Measurements from ENCODE around the gene SOX21. TPM values are rescaled to one million over a fixed set of nuclear protein-coding genes. Genes with fewer than 3 reads are reported as not detected.

The SOX21 gene
- total and polyA plus RNA-seq, 2 experiments from 2014 or later: 1.7 to 3.5 TPM

- Mint-ChIP-seq H3K27me3 (ENCODE audit: insufficient read depth, low read depth, poor library complexity) (peaks cover 69% of the 10 kb centered on the region), H3K27ac (no peak overlapping the region), H3K4me1 (peaks cover 48% of the 10 kb centered on the region), H3K4me3 (peak overlapping the region; percentile 71), H3K36me3 (ENCODE audit: low read depth) (peaks cover 5% of the 10 kb centered on the region), H3K9me3 (peaks cover 8% of the 10 kb centered on the region; the same call in 1 of the 3 replicates)
- TF ChIP-seq EZH2 (IDR thresholded peaks at IDR 0.05; ENCODE audit: low read depth, unreplicated experiment) (peak; percentile 24), REST (IDR thresholded peaks at IDR 0.05; ENCODE audit: unreplicated experiment) (no peak)
- peaks cover 81% of the 10 kb centered on the region for H3K27me3 ChIP-seq (ENCODE audit: insufficient read depth)
- ATAC-seq: no peak
- no peaks in the 10 kb centered on the region for H3K9me2 ChIP-seq (ENCODE audit: insufficient read depth)
- no peaks in the 10 kb centered on the region for H3K36me3 ChIP-seq (ENCODE audit: insufficient read depth)
- peak overlapping the region; percentile 61 for H3K4me3 ChIP-seq
- H3K4me1 ChIP-seq (ENCODE audit: insufficient read depth): peaks cover 46% of the 10 kb centered on the region
- H3F3A ChIP-seq (replicated peaks; ENCODE audit: low read depth): 0 out of 2 replicates have a peak, but pooled peaks cover 9% of the 10 kb centered on the region
- H3K79me2 ChIP-seq (replicated peaks; ENCODE audit: insufficient read depth): no peaks in the 10 kb centered on the region
- H3K4me2 ChIP-seq: peak overlapping the region; percentile 91
- peak; percentile 53 for DNase-seq (ENCODE audit: low spot score)
- no peaks in the 10 kb centered on the region for H4K20me1 ChIP-seq (replicated peaks; ENCODE audit: insufficient read depth)
- H3K27ac ChIP-seq (ENCODE audit: low read depth): no peak overlapping the region
- H2AFZ ChIP-seq: no peak overlapping the region
Observed at GRCh38 chr13:94710065-94710781, 2.1 kb downstream of the SOX21 start.

- Histone ChIP-seq H3F3A (replicated peaks; ENCODE audit: low read depth) (peaks cover 9% of the 10 kb centered on the region; the same call in 1 of the 2 replicates), H3K27me3 (ENCODE audit: insufficient read depth) (peaks cover 79% of the 10 kb centered on the region), H3K79me2 (replicated peaks; ENCODE audit: insufficient read depth) (no peaks in the 10 kb centered on the region), H3K27ac (ENCODE audit: low read depth) (no peak overlapping the region), H4K20me1 (replicated peaks; ENCODE audit: insufficient read depth) (no peaks in the 10 kb centered on the region), H3K4me3 (peak overlapping the region; percentile 61), H2AFZ (no peak overlapping the region), H3K4me1 (ENCODE audit: insufficient read depth) (peaks cover 40% of the 10 kb centered on the region), H3K4me2 (peak overlapping the region; percentile 91), H3K9me2 (ENCODE audit: insufficient read depth) (no peaks in the 10 kb centered on the region), H3K36me3 (ENCODE audit: insufficient read depth) (no peaks in the 10 kb centered on the region)
- peak overlapping the region; percentile 77 for H3K4me3 Mint-ChIP-seq
- peaks cover 52% of the 10 kb centered on the region for H3K4me1 Mint-ChIP-seq
- H3K27ac Mint-ChIP-seq: no peak overlapping the region
- peaks cover 71% of the 10 kb centered on the region for H3K27me3 Mint-ChIP-seq (ENCODE audit: insufficient read depth, low read depth, poor library complexity)
- DNase-seq (ENCODE audit: low spot score): peak; percentile 48
- peaks cover 12% of the 10 kb centered on the region for H3K36me3 Mint-ChIP-seq (ENCODE audit: low read depth)
- H3K9me3 Mint-ChIP-seq: peaks cover 16% of the 10 kb centered on the region
- ATAC-seq: no peak
- no peak for TF ChIP-seq CTCF (conservative IDR thresholded peaks at IDR 0.05; ENCODE audit: low read depth in 2 of 2)
- TF ChIP-seq REST (IDR thresholded peaks at IDR 0.05; ENCODE audit: unreplicated experiment): no peak
- no peak for TF ChIP-seq STAT1 (IDR thresholded peaks at IDR 0.05; ENCODE audit: unreplicated experiment)
- TF ChIP-seq JUNB (IDR thresholded peaks at IDR 0.05; ENCODE audit: unreplicated experiment): no peak
- no peak for TF ChIP-seq POLR2AphosphoS5 (IDR thresholded peaks at IDR 0.05; ENCODE audit: low read depth)
- no peak for TF ChIP-seq ZNF114 (CRISPR knock-in tag; IDR thresholded peaks at IDR 0.05)
- no peak for TF ChIP-seq EZH2phosphoT487 (IDR thresholded peaks at IDR 0.05; ENCODE audit: unreplicated experiment)
Observed at GRCh38 chr13:94709001-94709834, 3.1 kb downstream of the SOX21 start.

Data from GM23338 (cell line).